ENCODE data around the gene SLC25A44.

DNA sequence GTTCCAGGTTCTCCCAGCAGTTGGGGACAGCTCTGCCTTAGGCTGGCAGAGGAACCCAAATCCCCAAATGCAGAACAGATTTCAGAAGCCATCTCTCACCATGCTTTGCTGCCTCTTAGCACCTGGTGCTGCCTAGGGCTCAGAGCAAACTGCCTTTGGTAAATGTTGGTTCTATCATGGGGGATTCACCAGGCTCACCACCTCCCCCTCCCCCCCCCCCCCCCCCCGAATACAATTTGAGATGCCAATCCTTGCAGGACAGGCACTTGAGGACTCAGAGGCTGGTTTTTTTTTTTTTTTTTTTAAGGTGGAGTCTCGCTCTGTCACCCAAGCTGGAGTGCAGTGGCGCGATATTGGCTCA lies 54.4 kb downstream of the SLC25A44 start:
- TF ChIP-seq CTCF (IDR thresholded peaks at IDR 0.05) = no peak
- TF ChIP-seq POLR2A (IDR thresholded peaks at IDR 0.05) = no peak
- no peak for TF ChIP-seq EP300 (IDR thresholded peaks at IDR 0.05)
